ENCODE data around the gene RABGEF1.
"Not testable (repeated sequence)": the region's sequence is repeated elsewhere in the genome, so short reads cannot be mapped to it uniquely, and the experiment has no call there.

DNA sequence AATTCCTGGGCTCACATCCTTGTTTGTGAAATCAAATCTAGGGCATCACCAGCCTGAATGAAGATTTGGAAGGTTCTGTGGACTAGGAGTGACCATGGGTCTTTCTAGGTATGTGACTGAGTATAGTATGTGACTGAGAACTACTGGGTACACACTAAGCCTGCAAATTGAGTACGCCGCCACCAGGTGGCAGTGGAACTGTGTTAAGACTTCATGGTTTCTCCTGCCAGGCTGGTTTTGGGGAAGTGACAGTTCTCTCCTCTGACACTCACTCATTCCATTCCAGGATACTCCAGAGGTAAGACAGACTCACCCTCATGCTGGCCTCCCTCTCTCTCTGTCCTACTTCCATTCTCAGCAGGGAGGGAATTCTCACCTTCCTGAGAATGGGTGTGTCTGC, 85.0 kb downstream of the RABGEF1 start:
- TF ChIP-seq CTCF (IDR thresholded peaks at IDR 0.05), result peak; percentile 60
- TF ChIP-seq EZH2phosphoT487, EZH2 (IDR thresholded peaks at IDR 0.05): not testable (repeated sequence)

Data from neural progenitor cell (in vitro differentiated cells).